ENCODE data around the gene KCNK7. TPM values are rescaled to one million over a fixed set of nuclear protein-coding genes. Genes with fewer than 3 reads are reported as not detected.

KCNK7 gene
- total RNA-seq, 1 experiment from 2014 or later = 1.4 TPM

- intact Hi-C loops (cut with micrococcal nuclease; ENCODE audit: unreplicated experiment) = no loop called here
- Mint-ChIP-seq H3K4me1 (ENCODE audit: low read depth, unreplicated experiment) (peaks cover 10% of the 10 kb centered on the region), H3K9me3 (ENCODE audit: low read depth, unreplicated experiment) (no peaks in the 10 kb centered on the region), H3K4me3 (ENCODE audit: low read depth, unreplicated experiment) (no peak overlapping the region), H3K27ac (ENCODE audit: unreplicated experiment) (no peak overlapping the region), H3K36me3 (ENCODE audit: insufficient read depth, unreplicated experiment) (peaks cover 74% of the 10 kb centered on the region), H3K27me3 (ENCODE audit: unreplicated experiment) (no peaks in the 10 kb centered on the region)
- CTCF ChIA-PET = interaction anchor here (0.9 to 1.7 kb wide), 6 partner anchors 15 to 52 kb away, joined by 3 to 4 read pairs (median 3); partner anchors contain the start of genes EHBP1L1, FAM89B and PCNX3
- TF ChIP-seq CTCF (IDR thresholded peaks at IDR 0.05; ENCODE audit: unreplicated experiment) = no peak
- BruUV-seq (replicated peaks) = no TSS peak
- no peak for DNase-seq
These were observed 2.6 kb downstream of the KCNK7 start for GRCh38 chr11:65592858-65593517.

GRCh38 chr11:65591939-65592857 is 3.4 kb downstream of the KCNK7 start:
- no peak for DNase-seq
- BruUV-seq (replicated peaks) = no TSS peak
- intact Hi-C loops (cut with micrococcal nuclease; ENCODE audit: unreplicated experiment) = no loop called here
- Mint-ChIP-seq H3K27me3 (ENCODE audit: unreplicated experiment) (no peaks in the 10 kb centered on the region), H3K36me3 (ENCODE audit: insufficient read depth, unreplicated experiment) (peaks cover 66% of the 10 kb centered on the region), H3K27ac (ENCODE audit: unreplicated experiment) (no peak overlapping the region), H3K9me3 (ENCODE audit: low read depth, unreplicated experiment) (no peaks in the 10 kb centered on the region), H3K4me1 (ENCODE audit: low read depth, unreplicated experiment) (peaks cover 16% of the 10 kb centered on the region), H3K4me3 (ENCODE audit: low read depth, unreplicated experiment) (no peak overlapping the region)
- no peak for TF ChIP-seq CTCF (IDR thresholded peaks at IDR 0.05; ENCODE audit: unreplicated experiment)
- CTCF ChIA-PET = no interaction called here

- CTCF ChIA-PET = interaction anchor here (1.0 kb wide), 1 partner anchor 49 kb away, joined by 3 read pairs; no protein-coding TSS in a partner anchor
- Mint-ChIP-seq H3K9me3 (ENCODE audit: low read depth, unreplicated experiment) (no peaks in the 10 kb centered on the region), H3K27ac (ENCODE audit: unreplicated experiment) (no peak overlapping the region), H3K36me3 (ENCODE audit: insufficient read depth, unreplicated experiment) (peaks cover 49% of the 10 kb centered on the region), H3K4me1 (ENCODE audit: low read depth, unreplicated experiment) (peaks cover 16% of the 10 kb centered on the region), H3K27me3 (ENCODE audit: unreplicated experiment) (no peaks in the 10 kb centered on the region), H3K4me3 (ENCODE audit: low read depth, unreplicated experiment) (no peak overlapping the region)
- no TSS peak for BruUV-seq (replicated peaks)
- no peak for DNase-seq
- intact Hi-C loops (cut with micrococcal nuclease; ENCODE audit: unreplicated experiment) = no loop called here
- no peak for TF ChIP-seq CTCF (IDR thresholded peaks at IDR 0.05; ENCODE audit: unreplicated experiment)
These were observed 5.3 kb downstream of the KCNK7 start for GRCh38 chr11:65590240-65590738.

- Mint-ChIP-seq H3K9me3 (ENCODE audit: low read depth, unreplicated experiment) (no peaks in the 10 kb centered on the region), H3K27ac (ENCODE audit: unreplicated experiment) (no peak overlapping the region), H3K4me3 (ENCODE audit: low read depth, unreplicated experiment) (no peak overlapping the region), H3K27me3 (ENCODE audit: unreplicated experiment) (no peaks in the 10 kb centered on the region), H3K4me1 (ENCODE audit: low read depth, unreplicated experiment) (peaks cover 16% of the 10 kb centered on the region), H3K36me3 (ENCODE audit: insufficient read depth, unreplicated experiment) (peaks cover 45% of the 10 kb centered on the region)
- intact Hi-C loops (cut with micrococcal nuclease; ENCODE audit: unreplicated experiment) = no loop called here
- BruUV-seq (replicated peaks) = no TSS peak
- CTCF ChIA-PET = interaction anchor here (1.0 to 1.1 kb wide), 2 partner anchors 48 to 49 kb away, joined by 3 read pairs; no protein-coding TSS in a partner anchor
- no peak for TF ChIP-seq CTCF (IDR thresholded peaks at IDR 0.05; ENCODE audit: unreplicated experiment)
- DNase-seq = no peak
These were observed 6.0 kb downstream of the KCNK7 start for GRCh38 chr11:65589444-65590239.
